H1 (cell line): ENCODE measurements around the gene HEATR5A. TPM values are rescaled to one million over a fixed set of nuclear protein-coding genes. Genes with fewer than 3 reads are reported as not detected.

Experiments
- CTCF ChIA-PET: fragments of 300-600 bp; sonication (Branson Sonifier 250); formaldehyde crosslinking; loops from one replicate; lab custom pipeline; 2021; ENCODE audit not compliant: partially characterized antibody; lab: Charles Lee
- POLR2A ChIA-PET: fragments of 300-600 bp; sonication (Branson Sonifier 250); formaldehyde crosslinking; loops from one replicate; lab custom pipeline; 2021; ENCODE audit warnings: inconsistent platforms; ENCODE audit not compliant: partially characterized antibody; lab: Charles Lee
- DNase-seq, 2 experiments: peaks; one replicate each; pipeline versions ENCODE4 v3.0.0 to v3.0.0-alpha.2; 2010 to 2022; ENCODE audit warnings: low spot score in 2 of 2, low read depth in 1 of 2, mixed read lengths in 1 of 2
- FAIRE-seq: peaks from 2 replicates; lab custom pipeline; 2011; peaks lifted over from hg19 to GRCh38; lab: Jason Lieb, UNC
- H2AFZ ChIP-seq: 2 replicates; pipeline ENCODE4 v1.8.1; 2012; ENCODE audit warnings: low read length, inconsistent platforms
- H2AK5ac ChIP-seq: 2 replicates; pipeline ENCODE4 v1.6.1; 2013; ENCODE audit warnings: low read depth, low read length
- H2BK120ac ChIP-seq: replicated peaks from 2 replicates; pipeline ENCODE3; 2013; ENCODE audit warnings: low read depth, low read length, inconsistent platforms
- H2BK12ac ChIP-seq: 2 replicates; pipeline ENCODE4 v1.6.1; 2013; ENCODE audit warnings: low read depth, low read length
- H2BK15ac ChIP-seq: 2 replicates; pipeline ENCODE4 v1.6.1; 2013; ENCODE audit warnings: low read length
- H2BK20ac ChIP-seq: 2 replicates; pipeline ENCODE4 v1.6.1; 2013; ENCODE audit warnings: low read length
- H2BK5ac ChIP-seq: 2 replicates; pipeline ENCODE4 v1.6.1; 2013; ENCODE audit warnings: low read depth, low read length
- H3K14ac ChIP-seq: 2 replicates; pipeline ENCODE4 v1.6.1; 2013; ENCODE audit warnings: inconsistent platforms; ENCODE audit not compliant: insufficient read length
- H3K18ac ChIP-seq: 2 replicates; pipeline ENCODE4 v1.6.1; 2013; ENCODE audit warnings: low read length; ENCODE audit errors: extremely low read depth
- H3K23ac ChIP-seq: 2 replicates; pipeline ENCODE4 v1.6.1; 2013; ENCODE audit warnings: inconsistent platforms; ENCODE audit not compliant: insufficient read length
- H3K23me2 ChIP-seq: 2 replicates; pipeline ENCODE4 v1.6.1; 2013; ENCODE audit warnings: low read depth, low read length
- H3K27ac ChIP-seq: 2 replicates; pipeline ENCODE4 v1.6.1; 2011; ENCODE audit warnings: low read depth, low read length, inconsistent platforms
- H3K27me3 ChIP-seq, 4 experiments: replicated peaks in 1 of 4; 1 replicate in 1 of 4; 2 replicates in 3 of 4; pipeline versions ENCODE4 v1.6.1 to v1.8.1; 2011 to 2013; ENCODE audit warnings: low read length in 3 of 4, mild to moderate bottlenecking in 3 of 4, inconsistent platforms in 2 of 4, mixed read lengths in 2 of 4, moderate library complexity in 1 of 4; ENCODE audit not compliant: control insufficient read depth in 3 of 4, insufficient read depth in 3 of 4; ENCODE audit errors: extremely low read depth in 1 of 4
- H3K36me3 ChIP-seq, 4 experiments: 2 replicates each; pipeline versions ENCODE4 v1.6.1 to v1.8.1; 2011 to 2013; ENCODE audit warnings: mild to moderate bottlenecking in 4 of 4, low read length in 3 of 4, moderate library complexity in 2 of 4, control low read depth in 1 of 4, inconsistent platforms in 1 of 4; ENCODE audit not compliant: insufficient read depth in 4 of 4, control insufficient read depth in 2 of 4
- H3K4ac ChIP-seq: replicated peaks from 2 replicates; pipeline ENCODE3; 2013; ENCODE audit warnings: low read length, low read depth, mixed read lengths, inconsistent platforms; ENCODE audit not compliant: insufficient read length
- H3K4me1 ChIP-seq, 4 experiments: replicated peaks in 1 of 4; 1 replicate in 1 of 4; 2 replicates in 3 of 4; pipeline versions ENCODE4 v1.6.1 to v1.8.1; 2011 to 2013; ENCODE audit warnings: low read length in 3 of 4, inconsistent platforms in 2 of 4, mixed read lengths in 1 of 4; ENCODE audit not compliant: insufficient read depth in 4 of 4, control insufficient read depth in 3 of 4
- H3K4me2 ChIP-seq, 2 experiments: 2 replicates each; pipeline versions ENCODE4 v1.6.1 to v1.8.1; 2011 to 2013; ENCODE audit warnings: low read depth in 2 of 2, low read length in 2 of 2, control low read depth in 1 of 2, inconsistent platforms in 1 of 2, mild to moderate bottlenecking in 1 of 2; ENCODE audit not compliant: insufficient read depth in 1 of 2
- H3K4me3 ChIP-seq, 4 experiments: fragments of 200-600, 300-600 bp in 1 of 4; sonication (generic), shearing (Covaris generic), sonication (Bioruptor Twin) in 1 of 4; 2 replicates each; pipeline versions ENCODE4 v1.5.1 to v1.8.1; 2011 to 2016; ENCODE audit warnings: low read length in 4 of 4, low read depth in 3 of 4, control low read depth in 2 of 4, inconsistent platforms in 2 of 4, mild to moderate bottlenecking in 2 of 4, mixed read lengths in 1 of 4, moderate library complexity in 1 of 4; ENCODE audit not compliant: insufficient read depth in 2 of 4; ENCODE audit errors: extremely low read depth in 1 of 4
- H3K56ac ChIP-seq: replicated peaks from 2 replicates; pipeline ENCODE3; 2013; ENCODE audit warnings: low read depth, mild to moderate bottlenecking, mixed read lengths, low read length, inconsistent platforms; ENCODE audit not compliant: insufficient read length
- H3K79me1 ChIP-seq: 2 replicates; pipeline ENCODE4 v1.6.1; 2013; ENCODE audit warnings: low read depth, low read length, control low read depth
- H3K79me2 ChIP-seq, 2 experiments: 2 replicates each; pipeline versions ENCODE4 v1.6.1 to v1.8.1; 2012 to 2013; ENCODE audit warnings: low read length in 2 of 2, mild to moderate bottlenecking in 2 of 2, inconsistent platforms in 1 of 2; ENCODE audit not compliant: insufficient read depth in 2 of 2, control insufficient read depth in 1 of 2
- H3K9ac ChIP-seq, 4 experiments: replicated peaks in 1 of 4; 1 replicate in 1 of 4; 2 replicates in 3 of 4; pipeline versions ENCODE4 v1.6.1 to v1.8.1; 2011 to 2013; ENCODE audit warnings: low read depth in 3 of 4, low read length in 3 of 4, control low read depth in 2 of 4, mild to moderate bottlenecking in 2 of 4, moderate library complexity in 2 of 4, inconsistent platforms in 1 of 4; ENCODE audit errors: extremely low read depth in 1 of 4
- H3K9me3 ChIP-seq, 2 experiments: 2 replicates each; pipeline versions ENCODE4 v1.6.1 to v1.8.1; 2012 to 2013; ENCODE audit warnings: mild to moderate bottlenecking in 2 of 2, moderate library complexity in 2 of 2, control low read depth in 1 of 2, inconsistent platforms in 1 of 2, low read depth in 1 of 2, low read length in 1 of 2, mixed read lengths in 1 of 2; ENCODE audit not compliant: insufficient read depth in 2 of 2
- H4K20me1 ChIP-seq, 2 experiments: replicated peaks in 1 of 2; 2 replicates each; pipeline versions ENCODE3 to v1.8.1; 2011 to 2013; ENCODE audit warnings: inconsistent platforms in 2 of 2, low read length in 2 of 2, mild to moderate bottlenecking in 1 of 2; ENCODE audit not compliant: insufficient read depth in 2 of 2, control insufficient read depth in 1 of 2
- H4K5ac ChIP-seq: 2 replicates; pipeline ENCODE4 v1.6.1; 2013; ENCODE audit warnings: low read length, low read depth, mixed read lengths, inconsistent platforms; ENCODE audit not compliant: insufficient read length
- H4K8ac ChIP-seq: 2 replicates; pipeline ENCODE4 v1.8.0; 2013; ENCODE audit warnings: mild to moderate bottlenecking, moderate library complexity, low read length, inconsistent platforms; ENCODE audit not compliant: insufficient read depth; ENCODE audit errors: extremely low read depth
- H4K91ac ChIP-seq: replicated peaks from 2 replicates; pipeline ENCODE3; 2013; ENCODE audit warnings: low read length, mixed read lengths, inconsistent platforms; ENCODE audit not compliant: insufficient read length
- CHD1 ChIP-seq: IDR thresholded peaks from 2 replicates; pipeline ENCODE4 v1.6.1; 2012; ENCODE audit warnings: low read depth, low read length, improper control_type of control experiment
- HDAC6 ChIP-seq: IDR thresholded peaks from one replicate; pipeline ENCODE4 v1.7.1; 2012; ENCODE audit warnings: low read depth, mild to moderate bottlenecking, inconsistent platforms, low read length, moderate library complexity
- WGBS, 2 experiments: shearing (Covaris generic) in 1 of 2; methylation state at CpG; one replicate each; pipeline versions ENCODE4 v1.1.6 to v1.1.7; 2013 to 2015; ENCODE audit warnings: low lambda C conversion rate in 2 of 2, mixed read lengths in 2 of 2, inconsistent platforms in 1 of 2, low coverage in 1 of 2, missing lambda C conversion rate in 1 of 2; ENCODE audit not compliant: insufficient replicate concordance in 2 of 2, insufficient coverage in 1 of 2, insufficient read length in 1 of 2; ENCODE audit errors: extremely low coverage in 1 of 2, missing lambda C conversion rate in 1 of 2; 5-methylcytosine and 5-hydroxymethylcytosine counted together
- polyA plus RNA-seq, 7 experiments: library from polyadenylated mRNA; depleted of rRNA in 3 of 7; stranded (reverse) in 5 of 7; unstranded in 2 of 7; fragments of >200 nt in 5 of 7; fragments of 200-250 nt in 2 of 7; gene quantifications; 1 replicate in 5 of 7; 2 replicates in 1 of 7; 4 replicates in 1 of 7; pipeline versions ENCODE4 v1.2.1 to v1.2.3, GENCODE V29; 2011 to 2013; ENCODE audit warnings: missing spikeins in 2 of 7, mixed read lengths in 2 of 7
- total RNA-seq: library from RNA; stranded (reverse); fragmentation: NEBNext Ultra II Directional; extraction: Animal tissue kit (Norgen Biotek cat#: 25700); gene quantifications from 2 replicates; pipeline ENCODE4 v1.2.1, GENCODE V29; 2021

The HEATR5A gene
- total and polyA plus RNA-seq, 2 of the 8 experiments (the other 6 are each of a cell fraction or from before 2014, with no cell fraction given) = 9.0 to 36.2 TPM

DNA sequence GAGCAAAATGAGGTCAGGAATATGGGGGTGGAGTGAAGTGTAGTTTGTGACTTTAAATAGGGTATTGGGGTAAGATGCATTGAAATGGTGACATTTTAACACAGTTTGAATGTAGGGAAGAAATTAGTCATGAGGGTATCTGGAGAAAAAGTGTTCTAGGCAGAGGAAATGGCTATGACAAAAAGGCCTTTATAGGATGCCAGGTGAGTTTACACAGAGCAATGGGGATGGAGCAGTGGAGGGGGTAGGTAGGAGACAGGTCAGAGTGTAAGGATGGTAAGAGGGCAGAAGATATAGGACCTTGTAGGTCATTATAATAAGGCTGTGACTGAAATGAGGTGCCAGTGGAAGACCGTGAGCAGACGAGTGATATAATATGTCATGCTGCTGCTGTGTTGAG, 30.4 kb downstream of the HEATR5A start:
- H2BK20ac ChIP-seq = no peak overlapping the region
- no peak overlapping the region for H3K56ac ChIP-seq
- ChIA-PET POLR2A (no interaction called here), CTCF (interaction anchor here (0.6 kb wide), 1 partner anchor 62 kb away, joined by 3 read pairs; no protein-coding TSS in a partner anchor)
- no peak overlapping the region for H3K23ac ChIP-seq
- no peak overlapping the region for H2BK15ac ChIP-seq
- H2AK5ac ChIP-seq = no peak overlapping the region
- H2AFZ ChIP-seq = no peak overlapping the region
- H2BK5ac ChIP-seq = no peak overlapping the region
- H3K9ac ChIP-seq = no peak overlapping the region
- H4K5ac ChIP-seq = no peak overlapping the region
- DNase-seq (no peak), FAIRE-seq (no peak)
- no peak overlapping the region for H2BK12ac ChIP-seq
- peaks cover 0 to 4% (median under 1%) of the 10 kb centered on the region in 4 experiments; a peak in 2 of 8 replicates for H3K36me3 ChIP-seq
- H4K91ac ChIP-seq = no peak overlapping the region
- no peaks in the 10 kb centered on the region for H3K9me3 ChIP-seq
- H3K4me1 ChIP-seq = no peaks in the 10 kb centered on the region
- H3K4me3 ChIP-seq = no peak overlapping the region
- TF ChIP-seq HDAC6 (no peak), CHD1 (no peak)
- H4K20me1 ChIP-seq = peaks cover 0 to 1% of the 10 kb centered on the region in 2 experiments
- no peaks in the 10 kb centered on the region for H3K23me2 ChIP-seq
- 92% methylated on average over 2 of the region's 2 CpGs; no CpG with 5 or more reads in 1 of the 2 experiments for WGBS, 2 experiments
- no peaks in the 10 kb centered on the region for H3K79me2 ChIP-seq
- H3K27ac ChIP-seq = no peak overlapping the region
- no peak overlapping the region for H3K4ac ChIP-seq
- H3K79me1 ChIP-seq = no peaks in the 10 kb centered on the region
- no peak overlapping the region for H3K14ac ChIP-seq
- no peak overlapping the region for H2BK120ac ChIP-seq
- H3K4me2 ChIP-seq = no peak overlapping the region
- H3K27me3 ChIP-seq = no peaks in the 10 kb centered on the region
- H4K8ac ChIP-seq = no peak overlapping the region
- no peak overlapping the region for H3K18ac ChIP-seq
